KMS-11 (cell line): ENCODE data around the gene CHCHD4.

Experiments used
- H2AFZ ChIP-seq: fragments of 200-600 bp; sonication (generic); 2 replicates; pipeline ENCODE4 v1.6.1; 2016; ENCODE audit warnings: antibody characterized with exemption, mixed run types, low read depth
- H3K27ac ChIP-seq: fragments of 200-600 bp; sonication (generic); 2 replicates; pipeline ENCODE4 v1.6.1; 2016; ENCODE audit warnings: mild to moderate bottlenecking, mixed run types
- H3K27me3 ChIP-seq: fragments of 200-600 bp; sonication (generic); 2 replicates; pipeline ENCODE4 v1.6.1; 2017; ENCODE audit warnings: mild to moderate bottlenecking, low read depth, mixed run types, moderate library complexity; ENCODE audit not compliant: insufficient read depth
- H3K36me3 ChIP-seq: fragments of 200-600 bp; sonication (generic); 2 replicates; pipeline ENCODE4 v1.6.1; 2017; ENCODE audit warnings: mild to moderate bottlenecking, mixed run types; ENCODE audit not compliant: insufficient read depth
- H3K4me1 ChIP-seq: fragments of 200-600 bp; sonication (generic); 2 replicates; pipeline ENCODE4 v1.6.1; 2016; ENCODE audit warnings: mild to moderate bottlenecking, low read depth, mixed run types; ENCODE audit not compliant: poor library complexity, severe bottlenecking
- H3K4me2 ChIP-seq: fragments of 200-600 bp; sonication (generic); 2 replicates; pipeline ENCODE4 v1.7.0; 2016; ENCODE audit warnings: mild to moderate bottlenecking, mixed run types
- H3K4me3 ChIP-seq: fragments of 200-600 bp; sonication (generic); IDR thresholded peaks from 2 replicates; pipeline ENCODE4 v1.6.1; 2017; ENCODE audit warnings: low read depth, low read length, mixed read lengths; ENCODE audit not compliant: insufficient read depth
- H3K79me2 ChIP-seq: fragments of 200-600 bp; sonication (generic); 2 replicates; pipeline ENCODE4 v1.6.1; 2016; ENCODE audit warnings: low read depth, mixed run types; ENCODE audit not compliant: insufficient read depth
- H3K9ac ChIP-seq: fragments of 200-600 bp; sonication (generic); 2 replicates; pipeline ENCODE4 v1.6.1; 2016; ENCODE audit warnings: mild to moderate bottlenecking, mixed run types
- H4K20me1 ChIP-seq: fragments of 200-600 bp; sonication (generic); 2 replicates; pipeline ENCODE4 v1.6.1; 2016; ENCODE audit warnings: mild to moderate bottlenecking, mixed run types; ENCODE audit not compliant: insufficient read depth
- CTCF ChIP-seq: fragments of 200-600 bp; sonication (generic); conservative IDR thresholded peaks from 2 replicates; pipeline ENCODE4 v1.6.1; 2017; ENCODE audit warnings: low read depth, mild to moderate bottlenecking, antibody characterized with exemption, low read length, moderate library complexity, mixed read lengths

The CHCHD4 gene

DNA sequence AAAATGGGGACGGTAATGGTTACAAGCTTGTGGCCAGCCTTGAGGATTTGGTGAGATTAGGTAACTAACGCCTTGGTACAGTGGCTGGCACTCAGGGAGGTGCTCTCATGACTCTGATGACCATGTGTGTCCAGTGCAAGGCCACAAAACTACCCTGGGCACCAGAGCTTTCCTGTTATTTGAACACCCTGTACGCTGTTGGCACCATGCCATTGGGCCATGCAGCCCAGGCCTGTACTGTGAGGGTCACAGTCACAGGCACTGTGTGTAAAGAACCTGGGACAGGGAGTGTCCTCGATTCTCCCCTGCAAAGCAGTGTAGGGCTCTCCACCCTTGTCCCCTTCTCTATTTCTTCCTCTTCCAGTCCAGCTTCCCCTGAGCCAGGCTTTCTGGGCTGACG lies 6.5 kb upstream of the CHCHD4 start:
- H3K9ac ChIP-seq: no peak overlapping the region
- H4K20me1 ChIP-seq: no peaks in the 10 kb centered on the region
- no peaks in the 10 kb centered on the region for H3K36me3 ChIP-seq
- no peak overlapping the region for H2AFZ ChIP-seq
- H3K27me3 ChIP-seq: no peaks in the 10 kb centered on the region
- TF ChIP-seq CTCF: no peak
- no peak overlapping the region for H3K27ac ChIP-seq
- peaks cover under 1% of the 10 kb centered on the region for H3K4me1 ChIP-seq
- H3K79me2 ChIP-seq: peaks cover 23% of the 10 kb centered on the region
- no peak overlapping the region for H3K4me2 ChIP-seq
- no peak overlapping the region for H3K4me3 ChIP-seq

- Histone ChIP-seq H2AFZ (no peak overlapping the region), H4K20me1 (no peaks in the 10 kb centered on the region), H3K27me3 (no peaks in the 10 kb centered on the region), H3K79me2 (peaks cover 27% of the 10 kb centered on the region), H3K9ac (no peak overlapping the region), H3K36me3 (no peaks in the 10 kb centered on the region), H3K4me3 (no peak overlapping the region), H3K27ac (no peak overlapping the region), H3K4me2 (no peak overlapping the region), H3K4me1 (peaks cover 2% of the 10 kb centered on the region)
- TF ChIP-seq CTCF: no peak
These were observed 6.0 kb upstream of the CHCHD4 start for GRCh38 chr3:14130707-14131106.

GRCh38 chr3:14130230-14130629 lies 5.6 kb upstream of the CHCHD4 start:
- TF ChIP-seq CTCF: no peak
- no peaks in the 10 kb centered on the region for H3K36me3 ChIP-seq
- peaks cover 2% of the 10 kb centered on the region for H3K4me1 ChIP-seq
- no peak overlapping the region for H3K4me3 ChIP-seq
- H3K79me2 ChIP-seq: peaks cover 32% of the 10 kb centered on the region
- H4K20me1 ChIP-seq: no peaks in the 10 kb centered on the region
- no peak overlapping the region for H3K27ac ChIP-seq
- H3K9ac ChIP-seq: no peak overlapping the region
- no peak overlapping the region for H2AFZ ChIP-seq
- H3K4me2 ChIP-seq: no peak overlapping the region
- H3K27me3 ChIP-seq: no peaks in the 10 kb centered on the region

GRCh38 chr3:14129296-14129695 lies 4.6 kb upstream of the CHCHD4 start:
- H3K27ac ChIP-seq: no peak overlapping the region
- H3K4me3 ChIP-seq: no peak overlapping the region
- H3K27me3 ChIP-seq: no peaks in the 10 kb centered on the region
- no peaks in the 10 kb centered on the region for H4K20me1 ChIP-seq
- peaks cover 2% of the 10 kb centered on the region for H3K4me1 ChIP-seq
- no peak overlapping the region for H3K9ac ChIP-seq
- H3K4me2 ChIP-seq: no peak overlapping the region
- no peaks in the 10 kb centered on the region for H3K36me3 ChIP-seq
- H3K79me2 ChIP-seq: peaks cover 36% of the 10 kb centered on the region
- no peak for TF ChIP-seq CTCF
- H2AFZ ChIP-seq: no peak overlapping the region
